Endothelial cell of umbilical vein (primary cell): ENCODE results near the gene TLR6.

Experiments
- CTCF ChIP-seq, 2 donors: IDR thresholded peaks; 1 replicate in 1 of 2; 2 replicates in 1 of 2; pipeline ENCODE4 v1.5.1; 2011; ENCODE audit warnings: low read length in 2 of 2, mild to moderate bottlenecking in 2 of 2, moderate library complexity in 2 of 2, control low read depth in 1 of 2, inconsistent platforms in 1 of 2, low read depth in 1 of 2; ENCODE audit not compliant: insufficient read depth in 1 of 2; ENCODE audit errors: extremely low read depth in 1 of 2
- EZH2 ChIP-seq: IDR thresholded peaks from 2 replicates; pipeline ENCODE4 v1.6.1; 2012; ENCODE audit warnings: borderline replicate concordance, low read depth, mild to moderate bottlenecking, moderate library complexity, low read length, inconsistent platforms; ENCODE audit not compliant: severe bottlenecking
- FOS ChIP-seq: IDR thresholded peaks from 2 replicates; pipeline ENCODE4 v1.6.1; 2011; ENCODE audit warnings: mild to moderate bottlenecking, low read length, moderate library complexity, borderline replicate concordance; ENCODE audit not compliant: insufficient read depth
- GATA2 ChIP-seq: IDR thresholded peaks from 2 replicates; pipeline ENCODE4 v1.7.0; 2011; ENCODE audit warnings: low read depth, mild to moderate bottlenecking, moderate library complexity, mixed read lengths, low read length; ENCODE audit not compliant: insufficient read length, insufficient read depth
- JUN ChIP-seq: IDR thresholded peaks from 2 replicates; pipeline ENCODE4 v1.6.1; 2011; ENCODE audit warnings: borderline replicate concordance, low read depth; ENCODE audit not compliant: insufficient read length, insufficient read depth
- MAX ChIP-seq: IDR thresholded peaks from 2 replicates; pipeline ENCODE4 v1.6.1; 2011; ENCODE audit not compliant: insufficient read depth, insufficient read length
- POLR2A ChIP-seq: IDR thresholded peaks from 2 replicates; pipeline ENCODE4 v1.6.1; 2012; ENCODE audit warnings: low read depth, mild to moderate bottlenecking, control low read depth, low read length
- POLR2AphosphoS5 ChIP-seq: IDR thresholded peaks from 2 replicates; pipeline ENCODE4 v1.6.1; 2012; ENCODE audit warnings: low read depth, mild to moderate bottlenecking, control low read depth, low read length, moderate library complexity; ENCODE audit not compliant: insufficient read depth

GRCh38 chr4:38866973-38867477 is 10.4 kb upstream of the TLR6 start:
- TF ChIP-seq CTCF (IDR thresholded peaks at IDR 0.05; ENCODE audit: extremely low read depth in 1 of 2, insufficient read depth in 1 of 2, low read depth in 1 of 2, low read length in 2 of 2) (no peak), POLR2A (no peak), GATA2 (no peak), POLR2AphosphoS5 (no peak), JUN (no peak), EZH2 (no peak), MAX (no peak), FOS (no peak)
